B cell (primary cell): ENCODE data around the gene SPRR5. TPM values are rescaled to one million over a fixed set of nuclear protein-coding genes. Genes with fewer than 3 reads are reported as not detected.

Source experiments
- ATAC-seq: fragments of 200-7000 bp; cut with Tn5 transposase; one replicate; pipeline ENCODE4 v1.10.0; 2021; ENCODE audit warnings: low read depth, mild to moderate bottlenecking, moderate number of reproducible peaks, moderate library complexity
- CTCF ChIA-PET: fragments of 350-600 bp; sonication (Branson Sonifier 250); formaldehyde crosslinking; loops from one replicate; lab custom pipeline; 2021; ENCODE audit warnings: antibody characterized with exemption, inconsistent platforms; lab: Charles Lee
- POLR2A ChIA-PET: fragments of 350-600 bp; sonication (Branson Sonifier 250); formaldehyde crosslinking; loops from one replicate; lab custom pipeline; 2021; ENCODE audit warnings: antibody characterized with exemption; lab: Charles Lee
- DNase-seq: peaks from one replicate; pipeline ENCODE4 v3.0.0; 2013
- H2AFZ ChIP-seq: 2 replicates; pipeline ENCODE4 v1.6.1; 2012; ENCODE audit warnings: mild to moderate bottlenecking, low read depth, low read length; ENCODE audit not compliant: insufficient read depth, poor library complexity, severe bottlenecking
- H3K27ac ChIP-seq, 2 donors: 1 replicate in 1 of 2; 2 replicates in 1 of 2; pipeline ENCODE4 v1.5.1; 2012 to 2013; ENCODE audit warnings: low read length in 2 of 2, mild to moderate bottlenecking in 2 of 2, moderate library complexity in 1 of 2
- H3K27me3 ChIP-seq, 4 experiments: fragments of 200-600 bp in 1 of 4; sonication (generic) in 1 of 4; replicated peaks in 1 of 4; 1 replicate in 2 of 4; 2 replicates in 2 of 4; pipeline versions ENCODE4 v1.6.1 to v1.7.0; 2013 to 2016; ENCODE audit warnings: low read length in 3 of 4, mild to moderate bottlenecking in 2 of 4, mixed read lengths in 1 of 4, moderate library complexity in 1 of 4; ENCODE audit not compliant: insufficient read depth in 4 of 4, control insufficient read depth in 3 of 4; ENCODE audit errors: control extremely low read depth in 1 of 4
- H3K36me3 ChIP-seq, 2 experiments: replicated peaks in 1 of 2; 1 replicate in 1 of 2; 2 replicates in 1 of 2; pipeline versions ENCODE4 v1.6.1 to v1.7.1; 2013; ENCODE audit warnings: low read length in 1 of 2; ENCODE audit not compliant: insufficient read depth in 2 of 2, control insufficient read depth in 1 of 2; ENCODE audit errors: control extremely low read depth in 1 of 2, extremely low read depth in 1 of 2
- H3K4me1 ChIP-seq, 2 donors: fragments of 200-600 bp in 1 of 2; sonication (generic) in 1 of 2; 1 replicate in 1 of 2; 2 replicates in 1 of 2; pipeline versions ENCODE4 v1.5.1 to v1.6.1; 2013 to 2017; ENCODE audit warnings: low read length in 2 of 2; ENCODE audit not compliant: control insufficient read depth in 2 of 2, insufficient read depth in 2 of 2
- H3K4me2 ChIP-seq: replicated peaks from 2 replicates; pipeline ENCODE3; 2012; ENCODE audit warnings: mild to moderate bottlenecking, low read depth, low read length; ENCODE audit not compliant: poor library complexity, severe bottlenecking
- H3K4me3 ChIP-seq, 5 experiments: fragments of 200-600 bp in 1 of 5; sonication (generic) in 1 of 5; 1 replicate in 3 of 5; 2 replicates in 2 of 5; pipeline versions ENCODE4 v1.5.1 to v1.7.0; 2011 to 2016; ENCODE audit warnings: low read length in 4 of 5, mild to moderate bottlenecking in 4 of 5, low read depth in 2 of 5, control low read depth in 1 of 5, moderate library complexity in 1 of 5; ENCODE audit not compliant: insufficient read depth in 1 of 5; ENCODE audit errors: control extremely low read depth in 1 of 5, extremely low read depth in 1 of 5
- H3K79me2 ChIP-seq: fragments of 200-600 bp; sonication (generic); one replicate; pipeline ENCODE4 v1.6.0; 2016; ENCODE audit warnings: low read length; ENCODE audit not compliant: control insufficient read depth, insufficient read depth
- H3K9ac ChIP-seq: fragments of 200-600 bp; sonication (generic); 2 replicates; pipeline ENCODE4 v1.6.1; 2017; ENCODE audit warnings: mild to moderate bottlenecking, low read length, moderate library complexity
- H3K9me3 ChIP-seq, 3 donors: one replicate each; pipeline versions ENCODE4 v1.6.1 to v1.7.1; 2013; ENCODE audit warnings: low read length in 2 of 3; ENCODE audit not compliant: control insufficient read depth in 2 of 3, insufficient read depth in 1 of 3; ENCODE audit errors: control extremely low read depth in 1 of 3
- H4K20me1 ChIP-seq: 2 replicates; pipeline ENCODE4 v1.6.0; 2012; ENCODE audit warnings: mild to moderate bottlenecking, low read length; ENCODE audit not compliant: insufficient read depth, control insufficient read depth, poor library complexity, severe bottlenecking
- H3K27ac Mint-ChIP-seq: one replicate; pipeline ENCODE4 v1.8.0; 2021; ENCODE audit warnings: mixed read lengths
- H3K27me3 Mint-ChIP-seq: one replicate; pipeline ENCODE4 v1.8.0; 2021; ENCODE audit warnings: mixed read lengths
- H3K4me1 Mint-ChIP-seq: one replicate; pipeline ENCODE4 v1.8.0; 2021; ENCODE audit warnings: mixed read lengths
- H3K4me3 Mint-ChIP-seq: one replicate; pipeline ENCODE4 v1.8.0; 2021; ENCODE audit warnings: mixed read lengths
- H3K9me3 Mint-ChIP-seq: one replicate; pipeline ENCODE4 v1.8.0; 2022; ENCODE audit warnings: mixed read lengths; ENCODE audit not compliant: insufficient read depth
- EZH2 ChIP-seq: IDR thresholded peaks from 2 replicates; pipeline ENCODE4 v1.6.1; 2012; ENCODE audit warnings: borderline replicate concordance, low read depth, mild to moderate bottlenecking, moderate library complexity, low read length; ENCODE audit not compliant: insufficient read depth, poor library complexity, severe bottlenecking
- WGBS: methylation state at CpG from one replicate; pipeline ENCODE4 v1.1.5; 2013; ENCODE audit warnings: missing lambda C conversion rate; ENCODE audit not compliant: insufficient coverage; 5-methylcytosine and 5-hydroxymethylcytosine counted together
- intact Hi-C: fragments of 100-400 bp; cut with micrococcal nuclease; formaldehyde crosslinking; loops from one replicate; pipeline ENCODE4 v1.10.0; 2022
- polyA plus RNA-seq: library from polyadenylated mRNA; depleted of rRNA; stranded (reverse); fragments of >200 nt; gene quantifications from 2 replicates; pipeline ENCODE4 v1.2.3, GENCODE V29; 2012
- total RNA-seq, 2 donors: library from RNA; stranded (reverse); fragments of 120-200 nt in 1 of 2; gene quantifications; 1 replicate in 1 of 2; 2 replicates in 1 of 2; pipeline versions ENCODE4 v1.2.3 to v1.2.4, GENCODE V29; 2013 to 2022
- TF ChIP-seq, protein P1 (sequence below): fragments of 200-600 bp; IDR thresholded peaks from one replicate; pipeline ENCODE4 v1.8.0; 2022; ENCODE audit warnings: antibody characterized with exemption, mild to moderate bottlenecking

Gene SPRR5
- total and polyA plus RNA-seq, 2 donors (not counting 1 experiment from before 2014, with no cell fraction given), result not detected

DNA sequence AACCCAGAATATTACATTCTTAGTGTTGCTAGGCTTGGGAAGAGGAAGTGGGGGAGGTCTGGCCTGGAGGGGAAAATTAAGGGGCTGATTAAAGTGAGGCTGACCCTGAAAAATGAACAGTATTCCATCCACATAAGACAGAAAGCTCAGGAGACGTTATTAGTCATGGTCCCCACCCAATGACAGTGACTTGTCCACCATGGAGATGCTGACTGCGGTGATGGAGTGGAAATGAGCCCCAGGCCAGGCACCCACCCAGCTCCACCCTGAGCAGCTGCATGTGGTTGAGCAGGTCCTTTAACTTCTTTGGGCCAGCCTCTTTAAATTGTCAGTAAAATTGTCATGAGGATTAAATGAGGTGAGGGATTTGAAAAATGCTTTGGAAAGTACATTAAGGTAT lies 22.0 kb downstream of the SPRR5 start:
- no peaks in the 10 kb centered on the region for H3K9me3 Mint-ChIP-seq
- CTCF ChIA-PET, result no interaction called here
- H3K9me3 ChIP-seq, result no peaks in the 10 kb centered on the region
- ATAC-seq, result no peak
- no peak overlapping the region for H3K4me3 ChIP-seq
- H3K27ac ChIP-seq, result no peak overlapping the region
- TF ChIP-seq EZH2, result no peak
- TF ChIP-seq, protein P1, sequence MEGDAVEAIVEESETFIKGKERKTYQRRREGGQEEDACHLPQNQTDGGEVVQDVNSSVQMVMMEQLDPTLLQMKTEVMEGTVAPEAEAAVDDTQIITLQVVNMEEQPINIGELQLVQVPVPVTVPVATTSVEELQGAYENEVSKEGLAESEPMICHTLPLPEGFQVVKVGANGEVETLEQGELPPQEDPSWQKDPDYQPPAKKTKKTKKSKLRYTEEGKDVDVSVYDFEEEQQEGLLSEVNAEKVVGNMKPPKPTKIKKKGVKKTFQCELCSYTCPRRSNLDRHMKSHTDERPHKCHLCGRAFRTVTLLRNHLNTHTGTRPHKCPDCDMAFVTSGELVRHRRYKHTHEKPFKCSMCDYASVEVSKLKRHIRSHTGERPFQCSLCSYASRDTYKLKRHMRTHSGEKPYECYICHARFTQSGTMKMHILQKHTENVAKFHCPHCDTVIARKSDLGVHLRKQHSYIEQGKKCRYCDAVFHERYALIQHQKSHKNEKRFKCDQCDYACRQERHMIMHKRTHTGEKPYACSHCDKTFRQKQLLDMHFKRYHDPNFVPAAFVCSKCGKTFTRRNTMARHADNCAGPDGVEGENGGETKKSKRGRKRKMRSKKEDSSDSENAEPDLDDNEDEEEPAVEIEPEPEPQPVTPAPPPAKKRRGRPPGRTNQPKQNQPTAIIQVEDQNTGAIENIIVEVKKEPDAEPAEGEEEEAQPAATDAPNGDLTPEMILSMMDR, result no peak
- no peak overlapping the region for H2AFZ ChIP-seq
- H3K9ac ChIP-seq, result no peak overlapping the region
- H3K4me3 Mint-ChIP-seq, result no peak overlapping the region
- no peak overlapping the region for H3K27ac Mint-ChIP-seq
- H3K27me3 ChIP-seq, result peaks cover 0 to 8% (median 2%) of the 10 kb centered on the region in 4 experiments
- intact Hi-C loops, result no loop called here
- POLR2A ChIA-PET, result no interaction called here
- peaks cover 36% of the 10 kb centered on the region for H3K27me3 Mint-ChIP-seq
- H3K79me2 ChIP-seq, result no peaks in the 10 kb centered on the region
- H3K4me1 ChIP-seq, result no peaks in the 10 kb centered on the region
- H4K20me1 ChIP-seq, result no peaks in the 10 kb centered on the region
- no peaks in the 10 kb centered on the region for H3K36me3 ChIP-seq
- H3K4me2 ChIP-seq, result no peak overlapping the region
- no peaks in the 10 kb centered on the region for H3K4me1 Mint-ChIP-seq
- 73% methylated on average over 2 of the region's 2 CpGs for WGBS
- DNase-seq, result no peak

DNA sequence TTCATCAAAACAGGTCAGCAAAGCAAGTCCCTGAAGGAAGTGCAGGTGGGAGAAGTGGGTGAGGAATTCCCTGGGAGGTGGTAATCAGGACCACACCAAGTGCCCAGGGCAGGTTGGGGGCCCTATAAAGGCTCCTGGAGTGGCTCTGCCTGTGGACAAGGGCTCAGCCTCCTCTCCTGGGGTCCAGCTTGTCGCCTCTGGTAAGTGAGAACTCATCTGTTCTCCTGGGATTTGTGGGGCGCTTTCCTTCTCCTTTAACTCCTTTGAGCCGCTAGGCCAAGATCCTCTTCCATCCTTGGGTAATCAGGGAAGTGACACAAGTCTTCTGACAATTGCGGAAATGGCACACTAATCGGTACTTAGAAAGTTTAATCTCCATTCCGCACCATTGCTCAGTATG lies 23.5 kb downstream of the SPRR5 start, which contains the start of gene SPRR4:
SPRR4 (plus strand) TSS at position 154 of the 400 bp plus-strand sequence. CDS start 1,243 bp downstream, outside the sequence.
- peaks cover 0 to 6% (median 2%) of the 10 kb centered on the region in 4 experiments for H3K27me3 ChIP-seq
- no peaks in the 10 kb centered on the region for H3K79me2 ChIP-seq
- H4K20me1 ChIP-seq, result no peaks in the 10 kb centered on the region
- no peak within 1 kb of the TSS for H2AFZ ChIP-seq
- ATAC-seq (no peak), DNase-seq (no peak)
- ChIA-PET CTCF (no interaction called here), POLR2A (no interaction called here)
- no peak within 1 kb of the TSS for H3K27ac ChIP-seq
- no peak within 1 kb of the TSS for H3K9ac ChIP-seq
- TF ChIP-seq, protein P1, result no peak
- TF ChIP-seq EZH2, result no peak
- no peak within 1 kb of the TSS for H3K4me2 ChIP-seq
- Mint-ChIP-seq H3K4me3 (no peak within 1 kb of the TSS), H3K4me1 (no peaks in the 10 kb centered on the region), H3K9me3 (no peaks in the 10 kb centered on the region), H3K27me3 (peaks cover 28% of the 10 kb centered on the region), H3K27ac (no peak within 1 kb of the TSS)
- H3K36me3 ChIP-seq, result no peaks in the 10 kb centered on the region
- no peaks in the 10 kb centered on the region for H3K4me1 ChIP-seq
- intact Hi-C loops, result no loop called here
- WGBS, result 74% methylated on average over 2 of the region's 6 CpGs
- H3K9me3 ChIP-seq, result no peaks in the 10 kb centered on the region
- no peak within 1 kb of the TSS for H3K4me3 ChIP-seq
